PFSK-1 (cell line): Measurements from ENCODE around the gene PITX2.

ENCODE experiments used
- FOXP2 ChIP-seq: optimal IDR thresholded peaks from 2 replicates; pipeline ENCODE3; 2011; ENCODE audit warnings: borderline replicate concordance, control low read depth, inconsistent platforms; ENCODE audit not compliant: insufficient read depth; ENCODE audit errors: extremely low read length, extremely low read depth
- POLR2AphosphoS5 ChIP-seq: IDR thresholded peaks from 2 replicates; pipeline ENCODE4 v1.6.1; 2012; ENCODE audit warnings: low read depth, mild to moderate bottlenecking, control low read depth, low read length, moderate library complexity
- SIN3A ChIP-seq: IDR thresholded peaks from 2 replicates; pipeline ENCODE4 v1.6.1; 2012; ENCODE audit warnings: mild to moderate bottlenecking, low read length, moderate library complexity, borderline replicate concordance; ENCODE audit not compliant: insufficient read depth
- TAF1 ChIP-seq: IDR thresholded peaks from 2 replicates; pipeline ENCODE4 v1.6.1; 2012; ENCODE audit warnings: low read length, control low read depth, borderline replicate concordance; ENCODE audit not compliant: insufficient read depth
- TF ChIP-seq, protein P1 (sequence below), 2 experiments: IDR thresholded peaks; 2 replicates each; pipeline versions ENCODE4 v1.6.1 to v1.8.0; 2011 to 2012; ENCODE audit warnings: low read depth in 2 of 2, low read length in 2 of 2, control low read depth in 1 of 2, inconsistent platforms in 1 of 2, mild to moderate bottlenecking in 1 of 2, moderate library complexity in 1 of 2; ENCODE audit not compliant: insufficient read depth in 1 of 2

GRCh38 chr4:110654254-110654635, 31.4 kb upstream of the PITX2 start:
- TF ChIP-seq, protein P1, sequence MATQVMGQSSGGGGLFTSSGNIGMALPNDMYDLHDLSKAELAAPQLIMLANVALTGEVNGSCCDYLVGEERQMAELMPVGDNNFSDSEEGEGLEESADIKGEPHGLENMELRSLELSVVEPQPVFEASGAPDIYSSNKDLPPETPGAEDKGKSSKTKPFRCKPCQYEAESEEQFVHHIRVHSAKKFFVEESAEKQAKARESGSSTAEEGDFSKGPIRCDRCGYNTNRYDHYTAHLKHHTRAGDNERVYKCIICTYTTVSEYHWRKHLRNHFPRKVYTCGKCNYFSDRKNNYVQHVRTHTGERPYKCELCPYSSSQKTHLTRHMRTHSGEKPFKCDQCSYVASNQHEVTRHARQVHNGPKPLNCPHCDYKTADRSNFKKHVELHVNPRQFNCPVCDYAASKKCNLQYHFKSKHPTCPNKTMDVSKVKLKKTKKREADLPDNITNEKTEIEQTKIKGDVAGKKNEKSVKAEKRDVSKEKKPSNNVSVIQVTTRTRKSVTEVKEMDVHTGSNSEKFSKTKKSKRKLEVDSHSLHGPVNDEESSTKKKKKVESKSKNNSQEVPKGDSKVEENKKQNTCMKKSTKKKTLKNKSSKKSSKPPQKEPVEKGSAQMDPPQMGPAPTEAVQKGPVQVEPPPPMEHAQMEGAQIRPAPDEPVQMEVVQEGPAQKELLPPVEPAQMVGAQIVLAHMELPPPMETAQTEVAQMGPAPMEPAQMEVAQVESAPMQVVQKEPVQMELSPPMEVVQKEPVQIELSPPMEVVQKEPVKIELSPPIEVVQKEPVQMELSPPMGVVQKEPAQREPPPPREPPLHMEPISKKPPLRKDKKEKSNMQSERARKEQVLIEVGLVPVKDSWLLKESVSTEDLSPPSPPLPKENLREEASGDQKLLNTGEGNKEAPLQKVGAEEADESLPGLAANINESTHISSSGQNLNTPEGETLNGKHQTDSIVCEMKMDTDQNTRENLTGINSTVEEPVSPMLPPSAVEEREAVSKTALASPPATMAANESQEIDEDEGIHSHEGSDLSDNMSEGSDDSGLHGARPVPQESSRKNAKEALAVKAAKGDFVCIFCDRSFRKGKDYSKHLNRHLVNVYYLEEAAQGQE (IDR thresholded peaks at IDR 0.05; ENCODE audit: insufficient read depth in 1 of 2, low read depth in 2 of 2, low read length in 2 of 2): no peak
- no peak for TF ChIP-seq SIN3A
- TF ChIP-seq POLR2AphosphoS5: no peak
- TF ChIP-seq TAF1: no peak
- TF ChIP-seq FOXP2: no peak
